HAP-1 (cell line): ENCODE measurements around the gene HSPG2.

Experiments used
- DNase-seq, 2 experiments: peaks; one replicate each; pipeline ENCODE4 v3.0.0-alpha.2; 2016 to 2020; ENCODE audit warnings: low spot score in 2 of 2
- H3K27me3 ChIP-seq: fragments of 250-450 bp; sonication (Bioruptor Pico); 2 replicates; pipeline ENCODE4 v1.5.1; 2020; ENCODE audit warnings: low read depth, mild to moderate bottlenecking, moderate library complexity
- H3K36me3 ChIP-seq: fragments of 250-450 bp; sonication (Bioruptor Pico); replicated peaks from 2 replicates; pipeline ENCODE4 v1.5.1; 2020; ENCODE audit warnings: mild to moderate bottlenecking
- H3K4me1 ChIP-seq: fragments of 250-450 bp; sonication (Bioruptor Pico); 2 replicates; pipeline ENCODE4 v1.5.1; 2020; ENCODE audit warnings: mild to moderate bottlenecking
- H3K4me3 ChIP-seq: fragments of 250-450 bp; sonication (Bioruptor Pico); 2 replicates; pipeline ENCODE4 v1.5.1; 2020; ENCODE audit warnings: mild to moderate bottlenecking, moderate library complexity
- H3K9me3 ChIP-seq: fragments of 250-450 bp; sonication (Bioruptor Pico); 2 replicates; pipeline ENCODE4 v1.5.1; 2020; ENCODE audit warnings: mild to moderate bottlenecking, moderate library complexity
- in situ Hi-C: fragments of 300-500 bp; cut with MboI; formaldehyde crosslinking; loops from 3 replicates; pipeline ENCODE4 v1.14.3; 2020; ENCODE audit warnings: low sequenced_read_pairs, inconsistent platforms, mixed read lengths

Gene HSPG2

DNA sequence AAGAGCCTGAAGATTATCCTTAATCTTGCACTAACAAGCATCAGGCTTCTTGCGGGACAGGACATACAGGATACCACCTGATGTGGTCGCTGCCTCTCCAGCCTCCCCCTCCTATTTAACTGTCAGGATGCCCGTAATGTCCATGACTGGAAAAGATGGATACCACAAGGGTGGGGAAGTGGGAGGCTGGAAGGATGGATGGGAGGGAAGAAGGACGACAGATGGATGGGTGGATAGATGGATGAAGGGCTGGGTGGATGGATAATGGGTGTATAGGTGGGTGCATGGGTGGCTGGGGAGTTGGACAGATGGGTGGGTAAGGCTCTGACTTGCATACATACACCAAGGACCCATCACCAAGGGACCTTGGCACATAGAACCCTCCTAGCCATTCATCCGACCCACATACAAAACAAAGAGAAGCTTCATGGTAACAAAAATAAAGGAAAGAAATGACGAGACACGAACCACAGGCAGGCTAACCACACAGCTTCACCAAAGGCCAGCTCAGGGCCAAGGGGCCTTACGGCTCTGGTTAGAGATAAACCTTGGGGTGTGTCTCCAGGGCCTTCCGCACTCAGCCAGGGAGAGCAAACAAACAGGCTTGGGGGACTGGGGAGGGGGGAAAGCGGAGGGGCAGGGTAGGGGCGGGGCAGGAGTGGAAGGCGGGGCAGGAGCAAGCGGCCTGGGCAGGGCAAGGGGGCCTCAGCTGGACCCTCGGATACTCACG lies 50.5 kb downstream of the HSPG2 start:
- no peaks in the 10 kb centered on the region for H3K9me3 ChIP-seq
- no peak overlapping the region for H3K4me3 ChIP-seq
- in situ Hi-C loops: no loop called here
- H3K36me3 ChIP-seq: no peaks in the 10 kb centered on the region; the same call in none of the 2 replicates
- no peaks in the 10 kb centered on the region for H3K4me1 ChIP-seq
- no peaks in the 10 kb centered on the region for H3K27me3 ChIP-seq
- DNase-seq: no peak

DNA sequence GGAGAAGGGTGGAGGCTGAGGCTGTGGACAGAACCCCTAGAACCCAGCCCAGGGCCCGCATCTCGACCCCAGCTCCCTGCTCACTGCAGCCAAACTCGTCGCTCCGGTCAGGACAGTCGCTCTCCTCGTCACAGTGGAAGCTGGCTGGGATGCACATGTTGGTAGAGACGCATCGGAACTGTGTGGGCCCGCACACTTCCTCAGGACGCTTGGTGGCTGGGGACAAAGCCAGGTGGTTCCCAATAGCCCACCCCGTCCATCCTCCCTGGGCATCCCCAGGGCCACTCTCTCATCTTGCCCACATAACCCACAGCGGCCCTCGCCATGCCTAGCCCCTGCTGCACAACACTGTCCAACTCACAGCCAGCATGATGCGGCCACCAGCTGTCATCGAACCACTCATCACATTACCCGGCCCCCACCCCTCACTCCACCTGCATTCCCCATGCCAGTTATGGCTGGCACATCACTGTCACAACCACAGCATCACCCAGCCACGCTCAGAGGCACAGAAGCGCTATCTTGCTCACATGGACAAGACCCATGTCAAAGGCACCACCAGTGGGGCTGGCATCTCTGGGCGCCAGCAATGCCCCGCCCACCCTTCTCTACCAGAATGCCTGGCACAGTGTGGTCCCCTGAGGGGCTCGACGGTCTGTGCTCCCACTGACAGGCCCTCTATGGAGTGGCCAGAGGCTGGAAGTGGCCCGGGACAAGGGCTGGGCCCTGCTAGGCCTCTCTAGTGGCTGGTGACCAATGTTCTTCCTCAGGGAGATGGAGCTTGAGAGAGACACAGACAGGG lies 51.7 kb downstream of the HSPG2 start:
- Histone ChIP-seq H3K4me3 (no peak overlapping the region), H3K27me3 (no peaks in the 10 kb centered on the region), H3K36me3 (no peaks in the 10 kb centered on the region; the same call in none of the 2 replicates), H3K9me3 (no peaks in the 10 kb centered on the region), H3K4me1 (no peaks in the 10 kb centered on the region)
- DNase-seq: no peak
- in situ Hi-C loops: no loop called here

DNA sequence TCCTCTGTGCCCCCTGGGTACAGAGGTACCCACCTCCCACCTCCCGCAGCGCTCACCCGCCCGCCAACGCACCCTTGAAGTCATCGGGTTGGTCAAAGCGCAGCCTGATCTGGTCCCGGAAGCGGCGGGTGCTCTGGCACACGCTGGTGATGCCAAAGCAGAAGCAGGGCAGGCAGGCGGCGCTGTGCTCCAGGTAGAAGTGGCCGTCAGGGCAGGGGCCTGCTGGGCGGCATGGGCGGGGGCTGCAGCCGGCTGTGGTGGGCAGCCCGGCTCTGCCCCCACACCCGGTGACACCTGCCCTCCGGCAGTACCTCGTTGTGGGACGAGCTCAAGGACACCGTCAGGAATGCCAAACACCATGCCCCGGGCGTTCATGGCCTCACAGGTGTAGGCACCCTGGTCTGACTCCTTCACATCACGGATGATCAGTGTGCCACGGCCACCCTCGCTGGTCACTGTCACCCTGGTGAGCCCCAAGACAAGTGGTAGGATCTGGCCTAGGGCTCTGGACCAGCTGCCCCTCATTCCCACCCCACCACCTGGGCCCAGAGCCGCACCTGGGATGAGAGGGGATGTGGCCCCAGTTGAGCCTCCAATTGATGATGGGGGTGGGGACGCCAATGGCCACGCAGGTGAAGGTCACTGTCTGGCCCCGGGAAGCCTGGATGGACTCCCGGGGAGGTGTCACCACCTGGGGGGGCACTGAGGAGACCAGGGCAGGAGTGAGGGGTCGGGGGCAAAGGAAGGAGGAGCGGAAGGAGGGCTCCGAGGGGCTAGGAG lies 52.5 kb downstream of the HSPG2 start:
- in situ Hi-C loops: no loop called here
- no peak for DNase-seq
- H3K4me1 ChIP-seq: no peaks in the 10 kb centered on the region
- no peak overlapping the region for H3K4me3 ChIP-seq
- no peaks in the 10 kb centered on the region; the same call in none of the 2 replicates for H3K36me3 ChIP-seq
- H3K9me3 ChIP-seq: no peaks in the 10 kb centered on the region
- H3K27me3 ChIP-seq: no peaks in the 10 kb centered on the region

DNA sequence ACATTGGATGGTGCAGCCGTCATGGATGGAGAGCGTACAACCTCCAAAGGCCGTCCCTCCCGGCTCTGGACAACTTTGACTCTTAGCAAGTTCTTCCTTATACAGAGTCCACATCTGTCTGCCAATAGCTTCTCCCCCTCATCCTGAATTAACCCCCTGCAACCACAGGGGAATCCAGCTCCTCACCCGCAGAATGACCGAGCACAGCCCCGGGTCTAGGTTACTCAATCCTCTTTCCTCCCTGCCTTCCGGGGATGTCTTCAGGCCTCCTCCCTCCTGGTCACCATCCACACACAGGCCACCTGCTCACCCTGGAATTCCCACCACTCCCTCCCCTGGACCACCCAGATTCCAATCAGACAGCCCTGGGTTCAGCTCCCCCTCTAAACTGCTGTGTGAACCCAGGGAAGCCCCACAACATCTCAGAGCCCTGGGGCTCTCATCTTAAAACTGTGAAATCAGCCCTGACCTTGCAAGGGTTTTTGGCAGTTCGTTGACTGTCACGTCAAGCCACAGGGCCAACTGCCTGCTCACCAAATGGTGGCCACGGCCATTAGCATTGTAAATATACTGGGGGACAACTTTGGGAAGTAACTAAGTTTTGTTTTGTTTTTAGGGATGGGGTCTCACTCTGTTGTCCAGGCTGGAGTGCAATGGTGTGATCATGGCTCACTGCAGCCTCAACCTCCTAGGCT lies 54.2 kb downstream of the HSPG2 start:
- DNase-seq: no peak
- no peaks in the 10 kb centered on the region for H3K9me3 ChIP-seq
- no peak overlapping the region for H3K4me3 ChIP-seq
- H3K27me3 ChIP-seq: no peaks in the 10 kb centered on the region
- H3K36me3 ChIP-seq: peaks cover 2% of the 10 kb centered on the region
- in situ Hi-C loops: no loop called here
- no peaks in the 10 kb centered on the region for H3K4me1 ChIP-seq

- H3K4me3 ChIP-seq: no peak overlapping the region
- no peaks in the 10 kb centered on the region for H3K4me1 ChIP-seq
- no peak for DNase-seq
- no peaks in the 10 kb centered on the region for H3K9me3 ChIP-seq
- in situ Hi-C loops: no loop called here
- H3K36me3 ChIP-seq: peaks cover 6% of the 10 kb centered on the region
- H3K27me3 ChIP-seq: no peaks in the 10 kb centered on the region
Measured at GRCh38 chr1:21881250-21881649, 55.9 kb downstream of the HSPG2 start.

DNA sequence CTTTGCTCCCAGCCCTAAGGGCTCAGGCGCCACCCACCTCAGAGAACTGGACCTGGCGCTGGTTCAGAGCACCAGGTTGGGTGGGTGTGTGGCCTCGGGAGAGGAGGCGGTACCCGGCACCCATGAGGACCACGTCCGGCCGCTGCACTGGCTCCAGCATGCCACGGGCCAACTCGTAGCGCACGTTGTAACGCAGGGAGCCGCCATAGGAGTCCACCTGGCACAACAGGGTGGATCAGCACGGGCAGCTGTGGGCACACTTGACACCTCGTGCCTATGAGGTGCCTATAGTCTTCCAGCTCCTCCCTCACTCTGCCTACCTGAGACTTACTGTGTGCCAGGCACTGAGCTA lies 56.5 kb downstream of the HSPG2 start:
- no peaks in the 10 kb centered on the region for H3K4me1 ChIP-seq
- peaks cover 10% of the 10 kb centered on the region for H3K36me3 ChIP-seq

DNA sequence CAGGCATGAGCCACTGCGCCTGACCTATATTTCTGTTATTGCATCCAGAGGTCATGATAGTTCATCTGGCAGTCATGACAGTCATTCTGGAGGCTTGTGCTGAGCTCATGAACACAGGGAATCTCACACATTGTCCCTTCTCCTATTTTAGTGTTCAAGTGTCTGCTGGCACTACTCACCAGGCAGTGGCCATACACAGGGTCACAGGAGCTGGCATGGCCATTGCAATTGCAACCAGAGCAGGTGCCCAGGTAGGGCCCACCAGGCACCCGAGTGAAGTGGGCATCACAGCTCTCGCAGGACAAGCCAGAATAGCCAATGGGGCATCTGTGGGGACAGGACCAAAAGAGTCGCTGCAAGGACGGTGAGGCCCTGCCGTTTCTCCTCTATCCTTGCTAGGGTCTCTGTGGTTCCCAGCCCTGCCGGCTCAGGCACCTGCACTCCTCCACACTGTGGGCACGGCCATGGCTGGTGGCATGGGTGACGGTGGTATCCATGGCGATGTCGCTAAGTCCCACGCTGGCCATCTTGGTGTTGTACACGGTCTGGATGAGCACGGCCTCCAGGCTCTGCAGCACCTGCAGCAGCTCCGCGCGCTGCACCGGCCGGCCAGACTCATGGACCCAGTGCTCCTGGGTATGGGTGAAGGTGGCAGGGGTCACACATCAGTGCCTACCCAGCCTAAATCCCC lies 57.0 kb downstream of the HSPG2 start:
- in situ Hi-C loops: no loop called here
- H3K36me3 ChIP-seq: peaks cover 10% of the 10 kb centered on the region
- no peak for DNase-seq
- H3K27me3 ChIP-seq: no peaks in the 10 kb centered on the region
- H3K4me3 ChIP-seq: no peak overlapping the region
- no peaks in the 10 kb centered on the region for H3K9me3 ChIP-seq
- no peaks in the 10 kb centered on the region for H3K4me1 ChIP-seq

More for the DNA sequence above, 56.5 kb downstream of the HSPG2 start:
- Histone ChIP-seq H3K9me3 (no peaks in the 10 kb centered on the region), H3K27me3 (no peaks in the 10 kb centered on the region), H3K4me3 (no peak overlapping the region)
- no peak for DNase-seq
- in situ Hi-C loops: no loop called here

- H3K4me1 ChIP-seq: no peaks in the 10 kb centered on the region
- H3K36me3 ChIP-seq: peaks cover 18% of the 10 kb centered on the region
- no peaks in the 10 kb centered on the region for H3K27me3 ChIP-seq
- DNase-seq: no peak
- no peak overlapping the region for H3K4me3 ChIP-seq
- in situ Hi-C loops: no loop called here
- H3K9me3 ChIP-seq: no peaks in the 10 kb centered on the region
Measured at GRCh38 chr1:21878840-21879478, 58.2 kb downstream of the HSPG2 start.

DNA sequence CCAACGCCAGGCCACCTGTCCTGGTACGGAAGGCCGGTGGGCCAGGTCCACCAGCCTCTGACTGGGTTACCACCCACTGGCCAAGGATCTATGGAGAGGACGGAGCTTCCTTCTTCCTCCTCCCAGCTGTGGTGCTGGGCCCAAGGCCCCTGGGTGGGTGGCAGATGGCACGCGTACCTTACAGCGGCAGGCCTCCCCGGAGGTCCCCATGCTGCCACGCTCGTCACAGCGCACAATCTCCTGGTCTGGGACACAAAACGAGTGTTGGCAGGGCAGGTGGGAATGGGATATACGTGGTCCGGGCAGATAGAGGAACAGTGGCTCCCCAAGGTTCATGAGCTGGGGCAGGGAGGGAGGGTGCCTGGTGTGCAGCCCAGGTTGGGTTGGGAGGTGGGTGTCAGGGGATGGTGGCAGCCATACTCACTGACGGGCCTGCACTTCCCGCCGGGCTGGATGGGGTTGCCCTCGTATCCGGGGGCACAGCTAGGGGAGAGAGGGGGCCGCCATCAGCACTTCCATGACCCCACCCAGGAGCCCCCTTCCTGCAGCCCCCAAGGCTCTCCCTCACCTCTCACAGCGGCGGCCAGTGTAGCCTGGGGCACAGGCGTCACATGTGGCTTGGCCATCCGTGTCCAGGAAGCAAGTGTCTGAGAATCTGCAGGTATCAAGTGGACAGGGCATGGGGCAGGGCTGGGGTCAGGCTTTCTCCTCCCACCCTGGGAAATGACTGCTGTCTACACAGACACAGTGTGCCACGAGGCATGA lies 58.9 kb downstream of the HSPG2 start:
- H3K27me3 ChIP-seq: no peaks in the 10 kb centered on the region
- H3K4me3 ChIP-seq: no peak overlapping the region
- H3K36me3 ChIP-seq: peaks cover 20% of the 10 kb centered on the region
- no peak for DNase-seq
- no peaks in the 10 kb centered on the region for H3K4me1 ChIP-seq
- H3K9me3 ChIP-seq: no peaks in the 10 kb centered on the region
- in situ Hi-C loops: no loop called here

GRCh38 chr1:21876267-21876666 lies 60.8 kb downstream of the HSPG2 start:
- Histone ChIP-seq H3K9me3 (no peaks in the 10 kb centered on the region), H3K36me3 (peaks cover 24% of the 10 kb centered on the region), H3K27me3 (no peaks in the 10 kb centered on the region), H3K4me3 (no peak overlapping the region), H3K4me1 (no peaks in the 10 kb centered on the region)
- no peak for DNase-seq
- in situ Hi-C loops: no loop called here

DNA sequence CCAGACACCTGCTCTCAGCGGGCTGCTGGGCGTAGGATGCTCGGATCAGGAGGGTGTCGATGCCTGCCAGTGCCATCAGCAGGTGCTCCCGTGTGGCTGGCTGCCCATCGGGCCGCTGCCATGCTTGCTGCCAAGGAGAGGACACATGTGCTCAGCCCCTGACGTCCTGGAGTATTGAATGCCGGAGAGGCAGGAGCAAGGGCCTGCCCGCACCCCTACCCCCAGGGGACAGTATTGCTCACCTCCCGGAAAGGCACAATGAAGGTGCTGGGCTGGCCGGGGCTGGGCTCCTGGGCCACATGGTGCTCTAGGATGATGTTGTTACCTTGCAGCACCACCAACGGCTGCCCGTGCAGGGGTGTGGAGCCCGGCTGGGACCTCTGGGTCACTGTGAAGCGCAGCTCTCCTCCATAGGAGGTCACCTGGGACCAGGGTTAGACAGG lies 61.5 kb downstream of the HSPG2 start:
- H3K36me3 ChIP-seq: peaks cover 24% of the 10 kb centered on the region

More for the DNA sequence above, 61.5 kb downstream of the HSPG2 start:
- no peak for DNase-seq
- H3K4me1 ChIP-seq: no peaks in the 10 kb centered on the region
- H3K27me3 ChIP-seq: no peaks in the 10 kb centered on the region
- H3K9me3 ChIP-seq: no peaks in the 10 kb centered on the region
- H3K4me3 ChIP-seq: no peak overlapping the region
- in situ Hi-C loops: no loop called here
